B cell (primary cell): ENCODE measurements around the gene ESYT1. TPM values are rescaled to one million over a fixed set of nuclear protein-coding genes. Genes with fewer than 3 reads are reported as not detected.
A peak's percentile ranks its signal among the peaks of the same experiment; 100 is the strongest.

ENCODE experiments used
- ATAC-seq: fragments of 200-7000 bp; cut with Tn5 transposase; one replicate; pipeline ENCODE4 v1.10.0; 2021; ENCODE audit warnings: low read depth, mild to moderate bottlenecking, moderate number of reproducible peaks, moderate library complexity
- CTCF ChIA-PET: fragments of 350-600 bp; sonication (Branson Sonifier 250); formaldehyde crosslinking; loops from one replicate; lab custom pipeline; 2021; ENCODE audit warnings: antibody characterized with exemption, inconsistent platforms; lab: Charles Lee
- POLR2A ChIA-PET: fragments of 350-600 bp; sonication (Branson Sonifier 250); formaldehyde crosslinking; loops from one replicate; lab custom pipeline; 2021; ENCODE audit warnings: antibody characterized with exemption; lab: Charles Lee
- DNase-seq: peaks from one replicate; pipeline ENCODE4 v3.0.0; 2013
- H2AFZ ChIP-seq: 2 replicates; pipeline ENCODE4 v1.6.1; 2012; ENCODE audit warnings: mild to moderate bottlenecking, low read depth, low read length; ENCODE audit not compliant: insufficient read depth, poor library complexity, severe bottlenecking
- H3K27ac ChIP-seq, 2 donors: 1 replicate in 1 of 2; 2 replicates in 1 of 2; pipeline ENCODE4 v1.5.1; 2012 to 2013; ENCODE audit warnings: low read length in 2 of 2, mild to moderate bottlenecking in 2 of 2, moderate library complexity in 1 of 2
- H3K27me3 ChIP-seq, 4 experiments: fragments of 200-600 bp in 1 of 4; sonication (generic) in 1 of 4; replicated peaks in 1 of 4; 1 replicate in 2 of 4; 2 replicates in 2 of 4; pipeline versions ENCODE4 v1.6.1 to v1.7.0; 2013 to 2016; ENCODE audit warnings: low read length in 3 of 4, mild to moderate bottlenecking in 2 of 4, mixed read lengths in 1 of 4, moderate library complexity in 1 of 4; ENCODE audit not compliant: insufficient read depth in 4 of 4, control insufficient read depth in 3 of 4; ENCODE audit errors: control extremely low read depth in 1 of 4
- H3K36me3 ChIP-seq, 2 experiments: replicated peaks in 1 of 2; 1 replicate in 1 of 2; 2 replicates in 1 of 2; pipeline versions ENCODE4 v1.6.1 to v1.7.1; 2013; ENCODE audit warnings: low read length in 1 of 2; ENCODE audit not compliant: insufficient read depth in 2 of 2, control insufficient read depth in 1 of 2; ENCODE audit errors: control extremely low read depth in 1 of 2, extremely low read depth in 1 of 2
- H3K4me1 ChIP-seq, 2 donors: fragments of 200-600 bp in 1 of 2; sonication (generic) in 1 of 2; 1 replicate in 1 of 2; 2 replicates in 1 of 2; pipeline versions ENCODE4 v1.5.1 to v1.6.1; 2013 to 2017; ENCODE audit warnings: low read length in 2 of 2; ENCODE audit not compliant: control insufficient read depth in 2 of 2, insufficient read depth in 2 of 2
- H3K4me2 ChIP-seq: replicated peaks from 2 replicates; pipeline ENCODE3; 2012; ENCODE audit warnings: mild to moderate bottlenecking, low read depth, low read length; ENCODE audit not compliant: poor library complexity, severe bottlenecking
- H3K4me3 ChIP-seq, 5 experiments: fragments of 200-600 bp in 1 of 5; sonication (generic) in 1 of 5; 1 replicate in 3 of 5; 2 replicates in 2 of 5; pipeline versions ENCODE4 v1.5.1 to v1.7.0; 2011 to 2016; ENCODE audit warnings: low read length in 4 of 5, mild to moderate bottlenecking in 4 of 5, low read depth in 2 of 5, control low read depth in 1 of 5, moderate library complexity in 1 of 5; ENCODE audit not compliant: insufficient read depth in 1 of 5; ENCODE audit errors: control extremely low read depth in 1 of 5, extremely low read depth in 1 of 5
- H3K79me2 ChIP-seq: fragments of 200-600 bp; sonication (generic); one replicate; pipeline ENCODE4 v1.6.0; 2016; ENCODE audit warnings: low read length; ENCODE audit not compliant: control insufficient read depth, insufficient read depth
- H3K9ac ChIP-seq: fragments of 200-600 bp; sonication (generic); 2 replicates; pipeline ENCODE4 v1.6.1; 2017; ENCODE audit warnings: mild to moderate bottlenecking, low read length, moderate library complexity
- H3K9me3 ChIP-seq, 3 donors: one replicate each; pipeline versions ENCODE4 v1.6.1 to v1.7.1; 2013; ENCODE audit warnings: low read length in 2 of 3; ENCODE audit not compliant: control insufficient read depth in 2 of 3, insufficient read depth in 1 of 3; ENCODE audit errors: control extremely low read depth in 1 of 3
- H4K20me1 ChIP-seq: 2 replicates; pipeline ENCODE4 v1.6.0; 2012; ENCODE audit warnings: mild to moderate bottlenecking, low read length; ENCODE audit not compliant: insufficient read depth, control insufficient read depth, poor library complexity, severe bottlenecking
- H3K27ac Mint-ChIP-seq: one replicate; pipeline ENCODE4 v1.8.0; 2021; ENCODE audit warnings: mixed read lengths
- H3K27me3 Mint-ChIP-seq: one replicate; pipeline ENCODE4 v1.8.0; 2021; ENCODE audit warnings: mixed read lengths
- H3K4me1 Mint-ChIP-seq: one replicate; pipeline ENCODE4 v1.8.0; 2021; ENCODE audit warnings: mixed read lengths
- H3K4me3 Mint-ChIP-seq: one replicate; pipeline ENCODE4 v1.8.0; 2021; ENCODE audit warnings: mixed read lengths
- H3K9me3 Mint-ChIP-seq: one replicate; pipeline ENCODE4 v1.8.0; 2022; ENCODE audit warnings: mixed read lengths; ENCODE audit not compliant: insufficient read depth
- EZH2 ChIP-seq: IDR thresholded peaks from 2 replicates; pipeline ENCODE4 v1.6.1; 2012; ENCODE audit warnings: borderline replicate concordance, low read depth, mild to moderate bottlenecking, moderate library complexity, low read length; ENCODE audit not compliant: insufficient read depth, poor library complexity, severe bottlenecking
- WGBS: methylation state at CpG from one replicate; pipeline ENCODE4 v1.1.5; 2013; ENCODE audit warnings: missing lambda C conversion rate; ENCODE audit not compliant: insufficient coverage; 5-methylcytosine and 5-hydroxymethylcytosine counted together
- intact Hi-C: fragments of 100-400 bp; cut with micrococcal nuclease; formaldehyde crosslinking; loops from one replicate; pipeline ENCODE4 v1.10.0; 2022
- polyA plus RNA-seq: library from polyadenylated mRNA; depleted of rRNA; stranded (reverse); fragments of >200 nt; gene quantifications from 2 replicates; pipeline ENCODE4 v1.2.3, GENCODE V29; 2012
- total RNA-seq, 2 donors: library from RNA; stranded (reverse); fragments of 120-200 nt in 1 of 2; gene quantifications; 1 replicate in 1 of 2; 2 replicates in 1 of 2; pipeline versions ENCODE4 v1.2.3 to v1.2.4, GENCODE V29; 2013 to 2022
- TF ChIP-seq, protein P1 (sequence below): fragments of 200-600 bp; IDR thresholded peaks from one replicate; pipeline ENCODE4 v1.8.0; 2022; ENCODE audit warnings: antibody characterized with exemption, mild to moderate bottlenecking

Gene ESYT1
- total and polyA plus RNA-seq, 2 donors (not counting 1 experiment from before 2014, with no cell fraction given), result 154 to 162 TPM

DNA sequence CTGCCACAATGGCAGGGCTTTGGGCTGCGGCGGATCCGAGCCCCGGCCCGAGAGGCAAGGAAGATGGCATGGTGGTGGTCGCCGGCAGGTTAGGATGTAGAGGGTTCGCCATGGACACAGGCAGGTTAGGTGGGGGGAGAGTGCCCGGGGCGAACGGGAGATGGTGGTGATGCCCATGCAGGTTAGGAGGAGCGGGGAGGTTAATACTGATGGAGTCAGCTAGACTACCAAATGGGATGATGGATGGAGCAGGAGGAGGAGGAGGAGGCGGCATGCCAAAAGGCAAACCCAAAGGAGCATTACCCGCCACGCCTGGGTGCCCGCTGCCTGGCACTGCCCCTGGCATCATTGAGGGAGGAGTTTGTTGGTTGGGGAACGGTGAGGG lies 36.3 kb downstream of the ESYT1 start:
- Mint-ChIP-seq H3K27ac (peak overlapping the region; percentile 56), H3K4me1 (peaks cover 22% of the 10 kb centered on the region), H3K9me3 (no peaks in the 10 kb centered on the region), H3K4me3 (no peak overlapping the region), H3K27me3 (no peaks in the 10 kb centered on the region)
- DNase-seq (no peak), ATAC-seq (no peak)
- TF ChIP-seq, protein P1, sequence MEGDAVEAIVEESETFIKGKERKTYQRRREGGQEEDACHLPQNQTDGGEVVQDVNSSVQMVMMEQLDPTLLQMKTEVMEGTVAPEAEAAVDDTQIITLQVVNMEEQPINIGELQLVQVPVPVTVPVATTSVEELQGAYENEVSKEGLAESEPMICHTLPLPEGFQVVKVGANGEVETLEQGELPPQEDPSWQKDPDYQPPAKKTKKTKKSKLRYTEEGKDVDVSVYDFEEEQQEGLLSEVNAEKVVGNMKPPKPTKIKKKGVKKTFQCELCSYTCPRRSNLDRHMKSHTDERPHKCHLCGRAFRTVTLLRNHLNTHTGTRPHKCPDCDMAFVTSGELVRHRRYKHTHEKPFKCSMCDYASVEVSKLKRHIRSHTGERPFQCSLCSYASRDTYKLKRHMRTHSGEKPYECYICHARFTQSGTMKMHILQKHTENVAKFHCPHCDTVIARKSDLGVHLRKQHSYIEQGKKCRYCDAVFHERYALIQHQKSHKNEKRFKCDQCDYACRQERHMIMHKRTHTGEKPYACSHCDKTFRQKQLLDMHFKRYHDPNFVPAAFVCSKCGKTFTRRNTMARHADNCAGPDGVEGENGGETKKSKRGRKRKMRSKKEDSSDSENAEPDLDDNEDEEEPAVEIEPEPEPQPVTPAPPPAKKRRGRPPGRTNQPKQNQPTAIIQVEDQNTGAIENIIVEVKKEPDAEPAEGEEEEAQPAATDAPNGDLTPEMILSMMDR, result no peak
- TF ChIP-seq EZH2, result no peak
- Histone ChIP-seq H3K36me3 (peaks cover 7 to 90% of the 10 kb centered on the region in 2 experiments), H3K4me3 (no peak overlapping the region), H3K79me2 (peaks cover 12% of the 10 kb centered on the region), H3K9me3 (no peaks in the 10 kb centered on the region), H3K9ac (no peak overlapping the region), H3K27me3 (no peaks in the 10 kb centered on the region), H4K20me1 (peaks cover 10% of the 10 kb centered on the region), H3K4me2 (no peak overlapping the region), H3K27ac (no peak overlapping the region), H2AFZ (no peak overlapping the region), H3K4me1 (peaks cover 15 to 20% of the 10 kb centered on the region in 2 donors)
- WGBS, result over 99% methylated on average over 13 of the region's 17 CpGs
- ChIA-PET POLR2A (interaction anchor here (1.3 kb wide), 1 partner anchor 13 kb away, joined by 3 read pairs; no protein-coding TSS in a partner anchor), CTCF (interaction anchor here (1.4 to 1.6 kb wide), 2 partner anchors 12 to 18 kb away, joined by 3 read pairs; no protein-coding TSS in a partner anchor)
- intact Hi-C loops, result no loop called here

DNA sequence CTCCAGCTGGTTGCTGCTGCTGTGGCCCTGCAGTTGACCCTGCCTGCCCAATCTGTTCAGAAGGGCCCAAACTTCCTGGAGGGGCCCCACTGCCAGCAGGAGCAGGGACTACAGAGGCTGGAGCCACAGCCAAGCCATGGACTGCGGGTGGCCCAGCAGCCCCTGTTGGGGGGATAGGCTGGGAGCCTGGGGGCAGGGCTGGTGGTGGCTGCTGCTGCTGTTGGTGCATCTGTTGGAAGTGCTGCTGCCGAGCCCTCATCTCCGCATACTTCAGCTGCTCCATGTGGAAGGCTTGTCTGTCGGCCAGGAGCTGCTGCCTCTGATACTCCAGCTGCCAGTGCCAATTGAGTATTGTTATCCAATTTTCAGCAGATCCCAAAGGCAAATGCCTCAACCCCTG lies 37.3 kb downstream of the ESYT1 start:
- no peak for ATAC-seq
- Histone ChIP-seq H4K20me1 (peaks cover 6% of the 10 kb centered on the region), H3K36me3 (peaks cover 7 to 90% of the 10 kb centered on the region in 2 experiments), H2AFZ (no peak overlapping the region), H3K27me3 (no peaks in the 10 kb centered on the region), H3K9ac (no peak overlapping the region), H3K27ac (no peak overlapping the region), H3K4me3 (no peak overlapping the region), H3K9me3 (no peaks in the 10 kb centered on the region), H3K79me2 (peaks cover 2% of the 10 kb centered on the region), H3K4me2 (no peak overlapping the region), H3K4me1 (peaks cover 4 to 10% of the 10 kb centered on the region in 2 donors)
- intact Hi-C loops, result no loop called here
- DNase-seq, result no peak
- no peak overlapping the region for H3K27ac Mint-ChIP-seq
- no peak overlapping the region for H3K4me3 Mint-ChIP-seq
- 98% methylated on average over 4 of the region's 4 CpGs for WGBS
- TF ChIP-seq EZH2, result no peak
- TF ChIP-seq, protein P1, result no peak
- no peaks in the 10 kb centered on the region for H3K9me3 Mint-ChIP-seq
- ChIA-PET CTCF (interaction anchor here (0.8 to 1.6 kb wide), 3 partner anchors 9 to 24 kb away, joined by 3 to 6 read pairs (median 3); partner anchors contain the start of gene SMARCC2), POLR2A (no interaction called here)
- no peaks in the 10 kb centered on the region for H3K27me3 Mint-ChIP-seq
- H3K4me1 Mint-ChIP-seq, result peaks cover 12% of the 10 kb centered on the region
